B cell (primary cell): Measurements from ENCODE around the gene ESPNL. TPM values are rescaled to one million over a fixed set of nuclear protein-coding genes. Genes with fewer than 3 reads are reported as not detected.

ENCODE experiments used
- ATAC-seq: fragments of 200-7000 bp; cut with Tn5 transposase; one replicate; pipeline ENCODE4 v1.10.0; 2021; ENCODE audit warnings: low read depth, mild to moderate bottlenecking, moderate number of reproducible peaks, moderate library complexity
- CTCF ChIA-PET: fragments of 350-600 bp; sonication (Branson Sonifier 250); formaldehyde crosslinking; loops from one replicate; lab custom pipeline; 2021; ENCODE audit warnings: antibody characterized with exemption, inconsistent platforms; lab: Charles Lee
- POLR2A ChIA-PET: fragments of 350-600 bp; sonication (Branson Sonifier 250); formaldehyde crosslinking; loops from one replicate; lab custom pipeline; 2021; ENCODE audit warnings: antibody characterized with exemption; lab: Charles Lee
- DNase-seq: peaks from one replicate; pipeline ENCODE4 v3.0.0; 2013
- H2AFZ ChIP-seq: 2 replicates; pipeline ENCODE4 v1.6.1; 2012; ENCODE audit warnings: mild to moderate bottlenecking, low read depth, low read length; ENCODE audit not compliant: insufficient read depth, poor library complexity, severe bottlenecking
- H3K27ac ChIP-seq, 2 donors: 1 replicate in 1 of 2; 2 replicates in 1 of 2; pipeline ENCODE4 v1.5.1; 2012 to 2013; ENCODE audit warnings: low read length in 2 of 2, mild to moderate bottlenecking in 2 of 2, moderate library complexity in 1 of 2
- H3K27me3 ChIP-seq, 4 experiments: fragments of 200-600 bp in 1 of 4; sonication (generic) in 1 of 4; replicated peaks in 1 of 4; 1 replicate in 2 of 4; 2 replicates in 2 of 4; pipeline versions ENCODE4 v1.6.1 to v1.7.0; 2013 to 2016; ENCODE audit warnings: low read length in 3 of 4, mild to moderate bottlenecking in 2 of 4, mixed read lengths in 1 of 4, moderate library complexity in 1 of 4; ENCODE audit not compliant: insufficient read depth in 4 of 4, control insufficient read depth in 3 of 4; ENCODE audit errors: control extremely low read depth in 1 of 4
- H3K36me3 ChIP-seq, 2 experiments: replicated peaks in 1 of 2; 1 replicate in 1 of 2; 2 replicates in 1 of 2; pipeline versions ENCODE4 v1.6.1 to v1.7.1; 2013; ENCODE audit warnings: low read length in 1 of 2; ENCODE audit not compliant: insufficient read depth in 2 of 2, control insufficient read depth in 1 of 2; ENCODE audit errors: control extremely low read depth in 1 of 2, extremely low read depth in 1 of 2
- H3K4me1 ChIP-seq, 2 donors: fragments of 200-600 bp in 1 of 2; sonication (generic) in 1 of 2; 1 replicate in 1 of 2; 2 replicates in 1 of 2; pipeline versions ENCODE4 v1.5.1 to v1.6.1; 2013 to 2017; ENCODE audit warnings: low read length in 2 of 2; ENCODE audit not compliant: control insufficient read depth in 2 of 2, insufficient read depth in 2 of 2
- H3K4me2 ChIP-seq: replicated peaks from 2 replicates; pipeline ENCODE3; 2012; ENCODE audit warnings: mild to moderate bottlenecking, low read depth, low read length; ENCODE audit not compliant: poor library complexity, severe bottlenecking
- H3K4me3 ChIP-seq, 5 experiments: fragments of 200-600 bp in 1 of 5; sonication (generic) in 1 of 5; 1 replicate in 3 of 5; 2 replicates in 2 of 5; pipeline versions ENCODE4 v1.5.1 to v1.7.0; 2011 to 2016; ENCODE audit warnings: low read length in 4 of 5, mild to moderate bottlenecking in 4 of 5, low read depth in 2 of 5, control low read depth in 1 of 5, moderate library complexity in 1 of 5; ENCODE audit not compliant: insufficient read depth in 1 of 5; ENCODE audit errors: control extremely low read depth in 1 of 5, extremely low read depth in 1 of 5
- H3K79me2 ChIP-seq: fragments of 200-600 bp; sonication (generic); one replicate; pipeline ENCODE4 v1.6.0; 2016; ENCODE audit warnings: low read length; ENCODE audit not compliant: control insufficient read depth, insufficient read depth
- H3K9ac ChIP-seq: fragments of 200-600 bp; sonication (generic); 2 replicates; pipeline ENCODE4 v1.6.1; 2017; ENCODE audit warnings: mild to moderate bottlenecking, low read length, moderate library complexity
- H3K9me3 ChIP-seq, 3 donors: one replicate each; pipeline versions ENCODE4 v1.6.1 to v1.7.1; 2013; ENCODE audit warnings: low read length in 2 of 3; ENCODE audit not compliant: control insufficient read depth in 2 of 3, insufficient read depth in 1 of 3; ENCODE audit errors: control extremely low read depth in 1 of 3
- H4K20me1 ChIP-seq: 2 replicates; pipeline ENCODE4 v1.6.0; 2012; ENCODE audit warnings: mild to moderate bottlenecking, low read length; ENCODE audit not compliant: insufficient read depth, control insufficient read depth, poor library complexity, severe bottlenecking
- H3K27ac Mint-ChIP-seq: one replicate; pipeline ENCODE4 v1.8.0; 2021; ENCODE audit warnings: mixed read lengths
- H3K27me3 Mint-ChIP-seq: one replicate; pipeline ENCODE4 v1.8.0; 2021; ENCODE audit warnings: mixed read lengths
- H3K4me1 Mint-ChIP-seq: one replicate; pipeline ENCODE4 v1.8.0; 2021; ENCODE audit warnings: mixed read lengths
- H3K4me3 Mint-ChIP-seq: one replicate; pipeline ENCODE4 v1.8.0; 2021; ENCODE audit warnings: mixed read lengths
- H3K9me3 Mint-ChIP-seq: one replicate; pipeline ENCODE4 v1.8.0; 2022; ENCODE audit warnings: mixed read lengths; ENCODE audit not compliant: insufficient read depth
- EZH2 ChIP-seq: IDR thresholded peaks from 2 replicates; pipeline ENCODE4 v1.6.1; 2012; ENCODE audit warnings: borderline replicate concordance, low read depth, mild to moderate bottlenecking, moderate library complexity, low read length; ENCODE audit not compliant: insufficient read depth, poor library complexity, severe bottlenecking
- WGBS: methylation state at CpG from one replicate; pipeline ENCODE4 v1.1.5; 2013; ENCODE audit warnings: missing lambda C conversion rate; ENCODE audit not compliant: insufficient coverage; 5-methylcytosine and 5-hydroxymethylcytosine counted together
- intact Hi-C: fragments of 100-400 bp; cut with micrococcal nuclease; formaldehyde crosslinking; loops from one replicate; pipeline ENCODE4 v1.10.0; 2022
- polyA plus RNA-seq: library from polyadenylated mRNA; depleted of rRNA; stranded (reverse); fragments of >200 nt; gene quantifications from 2 replicates; pipeline ENCODE4 v1.2.3, GENCODE V29; 2012
- total RNA-seq, 2 donors: library from RNA; stranded (reverse); fragments of 120-200 nt in 1 of 2; gene quantifications; 1 replicate in 1 of 2; 2 replicates in 1 of 2; pipeline versions ENCODE4 v1.2.3 to v1.2.4, GENCODE V29; 2013 to 2022
- TF ChIP-seq, protein P1 (sequence below): fragments of 200-600 bp; IDR thresholded peaks from one replicate; pipeline ENCODE4 v1.8.0; 2022; ENCODE audit warnings: antibody characterized with exemption, mild to moderate bottlenecking

The ESPNL gene
- total and polyA plus RNA-seq, 2 donors (not counting 1 experiment from before 2014, with no cell fraction given), result 1.6 to 2.5 TPM

DNA sequence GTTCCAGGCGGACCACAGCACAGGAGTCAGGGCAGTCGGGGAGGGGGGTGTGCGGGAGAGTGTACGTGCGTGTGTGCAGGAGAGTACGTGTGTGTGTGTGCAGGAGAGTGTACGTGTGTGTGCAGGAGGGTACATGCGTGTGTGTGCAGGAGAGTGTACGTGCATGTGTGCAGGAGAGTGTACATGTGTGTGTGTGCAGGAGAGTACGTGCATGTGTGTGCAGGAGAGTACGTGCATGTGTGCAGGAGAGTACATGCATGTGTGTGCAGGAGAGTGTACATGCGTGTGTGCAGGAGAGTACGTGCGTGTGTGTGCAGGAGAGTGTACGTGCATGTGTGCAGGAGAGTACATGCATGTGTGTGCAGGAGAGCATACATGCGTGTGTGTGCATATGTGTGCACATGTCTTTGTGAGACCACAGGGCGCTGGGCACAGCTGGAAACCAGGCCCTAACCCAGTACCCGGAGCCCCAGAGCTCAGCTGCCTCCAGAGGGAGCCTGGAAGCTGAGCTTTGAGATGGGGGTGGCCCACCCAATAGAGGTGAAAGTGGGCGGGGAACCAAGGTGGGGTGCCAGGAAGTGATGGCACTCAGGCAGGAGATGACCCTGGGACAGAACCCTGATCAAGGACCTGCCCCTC, 24.5 kb downstream of the ESPNL start:
- TF ChIP-seq EZH2, result no peak
- TF ChIP-seq, protein P1, sequence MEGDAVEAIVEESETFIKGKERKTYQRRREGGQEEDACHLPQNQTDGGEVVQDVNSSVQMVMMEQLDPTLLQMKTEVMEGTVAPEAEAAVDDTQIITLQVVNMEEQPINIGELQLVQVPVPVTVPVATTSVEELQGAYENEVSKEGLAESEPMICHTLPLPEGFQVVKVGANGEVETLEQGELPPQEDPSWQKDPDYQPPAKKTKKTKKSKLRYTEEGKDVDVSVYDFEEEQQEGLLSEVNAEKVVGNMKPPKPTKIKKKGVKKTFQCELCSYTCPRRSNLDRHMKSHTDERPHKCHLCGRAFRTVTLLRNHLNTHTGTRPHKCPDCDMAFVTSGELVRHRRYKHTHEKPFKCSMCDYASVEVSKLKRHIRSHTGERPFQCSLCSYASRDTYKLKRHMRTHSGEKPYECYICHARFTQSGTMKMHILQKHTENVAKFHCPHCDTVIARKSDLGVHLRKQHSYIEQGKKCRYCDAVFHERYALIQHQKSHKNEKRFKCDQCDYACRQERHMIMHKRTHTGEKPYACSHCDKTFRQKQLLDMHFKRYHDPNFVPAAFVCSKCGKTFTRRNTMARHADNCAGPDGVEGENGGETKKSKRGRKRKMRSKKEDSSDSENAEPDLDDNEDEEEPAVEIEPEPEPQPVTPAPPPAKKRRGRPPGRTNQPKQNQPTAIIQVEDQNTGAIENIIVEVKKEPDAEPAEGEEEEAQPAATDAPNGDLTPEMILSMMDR, result no peak
- no peak overlapping the region for H2AFZ ChIP-seq
- H3K9me3 ChIP-seq, result peaks cover 0 to 10% (median 0%) of the 10 kb centered on the region in 3 donors
- intact Hi-C loops, result no loop called here
- H3K36me3 ChIP-seq, result no peaks in the 10 kb centered on the region
- H4K20me1 ChIP-seq, result no peaks in the 10 kb centered on the region
- H3K27me3 ChIP-seq, result no peaks in the 10 kb centered on the region
- no peaks in the 10 kb centered on the region for H3K27me3 Mint-ChIP-seq
- no peak overlapping the region for H3K4me2 ChIP-seq
- peaks cover 4 to 11% of the 10 kb centered on the region in 2 donors for H3K4me1 ChIP-seq
- peaks cover 4% of the 10 kb centered on the region for H3K4me1 Mint-ChIP-seq
- no peak overlapping the region for H3K4me3 Mint-ChIP-seq
- CTCF ChIA-PET, result no interaction called here
- H3K9ac ChIP-seq, result no peak overlapping the region
- no peaks in the 10 kb centered on the region for H3K9me3 Mint-ChIP-seq
- ATAC-seq (no peak), DNase-seq (no peak)
- no peak overlapping the region for H3K27ac Mint-ChIP-seq
- H3K4me3 ChIP-seq, result no peak overlapping the region
- H3K27ac ChIP-seq, result no peak overlapping the region
- H3K79me2 ChIP-seq, result no peaks in the 10 kb centered on the region
- WGBS, result 97% methylated on average over 19 of the region's 19 CpGs
- POLR2A ChIA-PET, result no interaction called here

DNA sequence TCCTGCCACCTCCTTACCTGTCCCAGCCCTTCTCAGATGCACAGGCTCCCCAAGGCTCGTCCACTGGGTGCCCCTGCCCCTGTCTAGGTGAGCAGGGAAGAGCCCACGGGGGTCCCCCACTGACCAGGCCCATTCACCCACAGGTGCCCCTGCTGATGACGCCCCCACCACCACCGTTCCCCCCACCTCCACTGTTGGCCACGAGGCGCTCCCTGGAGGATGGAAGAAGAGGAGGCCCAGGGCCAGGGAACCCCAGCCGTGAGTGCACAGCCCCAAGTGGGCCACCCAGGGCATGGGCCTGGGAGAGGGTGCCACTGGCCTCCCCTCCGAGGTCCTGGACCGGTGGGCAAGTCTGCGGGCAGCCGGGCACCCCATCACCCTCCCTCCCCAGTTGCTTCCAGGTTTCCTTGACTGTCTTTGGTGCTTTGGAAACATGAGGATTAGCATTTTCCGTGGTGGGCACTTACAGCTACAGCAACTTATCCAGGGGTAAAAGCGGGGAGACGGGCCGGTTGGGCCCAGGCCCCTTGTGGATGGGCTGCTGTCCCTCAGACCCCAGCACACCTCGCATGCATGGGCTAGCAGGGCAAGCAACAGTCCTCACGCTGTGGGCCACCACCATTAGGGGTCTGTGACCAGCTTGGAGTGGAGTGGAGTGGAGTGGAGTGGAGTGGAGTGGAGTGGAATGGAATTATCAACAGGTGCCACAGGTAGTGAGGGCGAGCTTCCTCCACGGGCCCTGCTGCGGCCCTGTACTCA, 25.2 kb downstream of the ESPNL start:
- DNase-seq (no peak), ATAC-seq (no peak)
- intact Hi-C loops, result no loop called here
- no peak overlapping the region for H3K27ac Mint-ChIP-seq
- H3K4me3 Mint-ChIP-seq, result no peak overlapping the region
- Histone ChIP-seq H3K4me1 (peaks cover 0 to 5% of the 10 kb centered on the region in 2 donors), H3K27ac (no peak overlapping the region), H3K9me3 (peaks cover 0 to 10% (median 0%) of the 10 kb centered on the region in 3 donors), H3K27me3 (no peaks in the 10 kb centered on the region), H3K4me2 (no peak overlapping the region), H2AFZ (no peak overlapping the region), H3K4me3 (no peak overlapping the region), H3K79me2 (no peaks in the 10 kb centered on the region), H3K36me3 (no peaks in the 10 kb centered on the region), H4K20me1 (no peaks in the 10 kb centered on the region), H3K9ac (no peak overlapping the region)
- WGBS, result 90% methylated on average over 16 of the region's 20 CpGs
- H3K9me3 Mint-ChIP-seq, result no peaks in the 10 kb centered on the region
- no peaks in the 10 kb centered on the region for H3K4me1 Mint-ChIP-seq
- no peak for TF ChIP-seq EZH2
- TF ChIP-seq, protein P1, result no peak
- no peaks in the 10 kb centered on the region for H3K27me3 Mint-ChIP-seq
- ChIA-PET CTCF (no interaction called here), POLR2A (no interaction called here)
